OCI-LY7 (cell line): Measurements from ENCODE around the gene KLHL6. TPM values are rescaled to one million over a fixed set of nuclear protein-coding genes. Genes with fewer than 3 reads are reported as not detected.

Source experiments
- BruUV-seq: library from RNA; stranded (reverse); fragments of 400-500 nt; replicated peaks from 2 replicates; lab custom pipeline; 2021; lab: Mats Ljungman, UMichigan
- CTCF ChIA-PET: fragments of 300-600 bp; sonication (Branson Sonifier 250); formaldehyde crosslinking; loops from one replicate; lab custom pipeline; 2022; ENCODE audit warnings: antibody characterized with exemption; ENCODE audit not compliant: unreplicated experiment; lab: Charles Lee
- POLR2A ChIA-PET: fragments of 300-600 bp; sonication (Branson Sonifier 250); formaldehyde crosslinking; loops from one replicate; lab custom pipeline; 2022; ENCODE audit warnings: antibody characterized with exemption; lab: Charles Lee
- DNase-seq: peaks from one replicate; pipeline ENCODE4 v3.0.0-alpha.2; 2015; ENCODE audit warnings: low spot score
- H2AFZ ChIP-seq: fragments of 200-600 bp; sonication (generic), shearing (Covaris generic); 2 replicates; pipeline ENCODE4 v1.6.1; 2014; ENCODE audit warnings: mild to moderate bottlenecking, antibody characterized with exemption, low read length, moderate library complexity
- H3K27ac ChIP-seq: fragments of 200-600 bp; sonication (generic); 2 replicates; pipeline ENCODE4 v1.5.1; 2014; ENCODE audit warnings: mixed run types, low read depth, mild to moderate bottlenecking, moderate library complexity, low read length, inconsistent platforms; ENCODE audit not compliant: poor library complexity, severe bottlenecking
- H3K36me3 ChIP-seq: fragments of 200-600 bp; sonication (generic); 2 replicates; pipeline ENCODE4 v1.6.1; 2014; ENCODE audit warnings: mild to moderate bottlenecking, antibody characterized with exemption, low read length, moderate library complexity, mixed read lengths; ENCODE audit not compliant: insufficient read depth
- H3K4me1 ChIP-seq: fragments of 200-600 bp; sonication (generic); 2 replicates; pipeline ENCODE4 v1.5.1; 2014; ENCODE audit warnings: mild to moderate bottlenecking, low read length; ENCODE audit not compliant: insufficient read depth, poor library complexity, severe bottlenecking
- H3K4me2 ChIP-seq: fragments of 200-600 bp; sonication (generic); 2 replicates; pipeline ENCODE4 v1.6.1; 2014; ENCODE audit warnings: mild to moderate bottlenecking, low read length
- H3K4me3 ChIP-seq: fragments of 200-600 bp; sonication (generic); 2 replicates; pipeline ENCODE4 v1.5.1; 2014; ENCODE audit warnings: mild to moderate bottlenecking, low read depth, low read length; ENCODE audit not compliant: poor library complexity, severe bottlenecking
- H3K79me2 ChIP-seq: fragments of 200-600 bp; sonication (generic); 2 replicates; pipeline ENCODE4 v1.6.1; 2016; ENCODE audit warnings: low read depth, mild to moderate bottlenecking, low read length, moderate library complexity, mixed read lengths; ENCODE audit not compliant: insufficient read depth
- H3K9me2 ChIP-seq: fragments of 200-600 bp; sonication (generic); 2 replicates; pipeline ENCODE4 v1.6.1; 2016; ENCODE audit warnings: mild to moderate bottlenecking, low read length, mixed read lengths; ENCODE audit not compliant: insufficient read depth
- H3K9me3 ChIP-seq: fragments of 200-600 bp; sonication (generic); 2 replicates; pipeline ENCODE4 v1.6.1; 2014; ENCODE audit warnings: mild to moderate bottlenecking, mixed run types, low read length, mixed read lengths
- H4K20me1 ChIP-seq: fragments of 200-600 bp; sonication (generic); 2 replicates; pipeline ENCODE4 v1.6.1; 2014; ENCODE audit warnings: mild to moderate bottlenecking, antibody characterized with exemption, low read length, moderate library complexity, mixed read lengths; ENCODE audit not compliant: insufficient read depth
- EZH2phosphoT487 ChIP-seq: fragments of 200-600 bp; sonication (generic); IDR thresholded peaks from 2 replicates; pipeline ENCODE4 v1.6.1; 2018; ENCODE audit warnings: low read depth, borderline replicate concordance, mild to moderate bottlenecking, mixed run types, antibody characterized with exemption, low read length, moderate library complexity, mixed read lengths
- intact Hi-C: fragments of 100-400 bp; cut with micrococcal nuclease; formaldehyde crosslinking; loops from one replicate; pipeline ENCODE4 v1.10.0; 2022; ENCODE audit not compliant: unreplicated experiment
- small RNA-seq: library from RNA; depleted of rRNA; stranded (forward); fragments of <200 nt; gene quantifications from one replicate; pipeline ENCODE3, GENCODE V24; 2014
- total RNA-seq, 2 experiments: library from RNA; depleted of rRNA in 1 of 2; stranded (reverse); fragments of >200 nt in 1 of 2; shearing (Covaris generic) in 1 of 2; gene quantifications; 2 replicates each; pipeline ENCODE4 v1.2.3, GENCODE V29; 2014 to 2022
- TF ChIP-seq, protein P1 (sequence below): fragments of 200-600 bp; sonication (generic); conservative IDR thresholded peaks from 2 replicates; pipeline ENCODE4 v1.5.1; 2014; ENCODE audit warnings: mild to moderate bottlenecking, antibody characterized with exemption, low read length, moderate library complexity, mixed read lengths

KLHL6 gene
- total RNA-seq, 2 experiments from 2014 or later, result 143 to 169 TPM

DNA sequence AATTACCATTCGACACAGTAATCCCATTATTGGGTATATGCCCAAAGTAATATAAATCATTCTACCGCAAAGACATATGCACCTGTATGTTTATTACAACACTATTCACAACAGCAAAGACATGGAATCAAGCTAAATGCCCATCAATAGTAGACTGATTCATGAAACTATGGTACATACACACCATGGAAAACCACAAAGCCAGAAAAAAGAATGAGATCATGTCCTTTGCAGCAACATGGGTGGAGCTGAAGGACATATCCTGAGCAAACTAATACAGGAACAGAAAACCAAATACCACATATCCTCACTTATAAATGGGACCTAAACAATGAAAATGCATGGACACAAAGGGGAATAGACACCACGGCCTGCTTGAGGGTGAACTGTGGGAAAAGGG, 116.0 kb downstream of the KLHL6 start:
- DNase-seq, result no peak
- H3K9me3 ChIP-seq, result peaks cover 21% of the 10 kb centered on the region
- POLR2A ChIA-PET, result interaction anchor here (0.7 to 1.4 kb wide), 3 partner anchors 8 to 68 kb away, joined by 4 to 7 read pairs (median 5); no protein-coding TSS in a partner anchor
- H3K4me1 ChIP-seq, result peaks cover 17% of the 10 kb centered on the region
- no peak for TF ChIP-seq EZH2phosphoT487
- TF ChIP-seq, protein P1, sequence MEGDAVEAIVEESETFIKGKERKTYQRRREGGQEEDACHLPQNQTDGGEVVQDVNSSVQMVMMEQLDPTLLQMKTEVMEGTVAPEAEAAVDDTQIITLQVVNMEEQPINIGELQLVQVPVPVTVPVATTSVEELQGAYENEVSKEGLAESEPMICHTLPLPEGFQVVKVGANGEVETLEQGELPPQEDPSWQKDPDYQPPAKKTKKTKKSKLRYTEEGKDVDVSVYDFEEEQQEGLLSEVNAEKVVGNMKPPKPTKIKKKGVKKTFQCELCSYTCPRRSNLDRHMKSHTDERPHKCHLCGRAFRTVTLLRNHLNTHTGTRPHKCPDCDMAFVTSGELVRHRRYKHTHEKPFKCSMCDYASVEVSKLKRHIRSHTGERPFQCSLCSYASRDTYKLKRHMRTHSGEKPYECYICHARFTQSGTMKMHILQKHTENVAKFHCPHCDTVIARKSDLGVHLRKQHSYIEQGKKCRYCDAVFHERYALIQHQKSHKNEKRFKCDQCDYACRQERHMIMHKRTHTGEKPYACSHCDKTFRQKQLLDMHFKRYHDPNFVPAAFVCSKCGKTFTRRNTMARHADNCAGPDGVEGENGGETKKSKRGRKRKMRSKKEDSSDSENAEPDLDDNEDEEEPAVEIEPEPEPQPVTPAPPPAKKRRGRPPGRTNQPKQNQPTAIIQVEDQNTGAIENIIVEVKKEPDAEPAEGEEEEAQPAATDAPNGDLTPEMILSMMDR, result no peak
- CTCF ChIA-PET, result no interaction called here
- H3K4me3 ChIP-seq, result no peak overlapping the region
- H3K27ac ChIP-seq, result no peak overlapping the region
- H3K36me3 ChIP-seq, result no peaks in the 10 kb centered on the region
- no peak overlapping the region for H3K4me2 ChIP-seq
- intact Hi-C loops, result no loop called here
- BruUV-seq, result no TSS peak
- H3K79me2 ChIP-seq, result no peaks in the 10 kb centered on the region
- no peak overlapping the region for H2AFZ ChIP-seq
- no peaks in the 10 kb centered on the region for H3K9me2 ChIP-seq
- H4K20me1 ChIP-seq, result no peaks in the 10 kb centered on the region

DNA sequence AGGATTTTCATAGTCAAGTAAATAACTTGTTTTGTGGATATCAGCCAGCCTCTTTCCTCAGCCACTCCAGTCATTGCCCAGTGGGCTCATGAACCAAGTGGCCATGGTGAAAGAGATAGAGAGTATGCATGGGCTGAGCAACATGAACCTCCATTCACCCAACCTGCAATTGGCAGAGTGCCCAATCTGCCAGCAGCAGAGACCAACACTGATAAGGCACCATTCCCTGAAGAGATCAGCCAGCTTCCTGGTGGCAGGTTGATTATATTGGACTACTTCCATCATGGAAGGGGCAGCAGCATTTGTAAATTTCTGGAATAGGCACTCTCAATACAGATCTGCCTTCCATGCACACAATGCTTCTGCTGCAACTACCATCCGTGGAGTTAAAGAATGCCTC, 116.8 kb downstream of the KLHL6 start:
- Histone ChIP-seq H3K4me1 (peaks cover 17% of the 10 kb centered on the region), H3K9me3 (peaks cover 13% of the 10 kb centered on the region), H3K4me3 (no peak overlapping the region), H3K79me2 (no peaks in the 10 kb centered on the region), H3K36me3 (no peaks in the 10 kb centered on the region), H3K9me2 (no peaks in the 10 kb centered on the region), H3K27ac (no peak overlapping the region), H3K4me2 (no peak overlapping the region), H2AFZ (no peak overlapping the region), H4K20me1 (no peaks in the 10 kb centered on the region)
- TF ChIP-seq, protein P1, result no peak
- no peak for TF ChIP-seq EZH2phosphoT487
- POLR2A ChIA-PET, result interaction anchor here (0.6 to 0.8 kb wide), 2 partner anchors 11 to 28 kb away, joined by 3 read pairs; no protein-coding TSS in a partner anchor
- intact Hi-C loops, result no loop called here
- CTCF ChIA-PET, result no interaction called here
- DNase-seq, result no peak
- no TSS peak for BruUV-seq

DNA sequence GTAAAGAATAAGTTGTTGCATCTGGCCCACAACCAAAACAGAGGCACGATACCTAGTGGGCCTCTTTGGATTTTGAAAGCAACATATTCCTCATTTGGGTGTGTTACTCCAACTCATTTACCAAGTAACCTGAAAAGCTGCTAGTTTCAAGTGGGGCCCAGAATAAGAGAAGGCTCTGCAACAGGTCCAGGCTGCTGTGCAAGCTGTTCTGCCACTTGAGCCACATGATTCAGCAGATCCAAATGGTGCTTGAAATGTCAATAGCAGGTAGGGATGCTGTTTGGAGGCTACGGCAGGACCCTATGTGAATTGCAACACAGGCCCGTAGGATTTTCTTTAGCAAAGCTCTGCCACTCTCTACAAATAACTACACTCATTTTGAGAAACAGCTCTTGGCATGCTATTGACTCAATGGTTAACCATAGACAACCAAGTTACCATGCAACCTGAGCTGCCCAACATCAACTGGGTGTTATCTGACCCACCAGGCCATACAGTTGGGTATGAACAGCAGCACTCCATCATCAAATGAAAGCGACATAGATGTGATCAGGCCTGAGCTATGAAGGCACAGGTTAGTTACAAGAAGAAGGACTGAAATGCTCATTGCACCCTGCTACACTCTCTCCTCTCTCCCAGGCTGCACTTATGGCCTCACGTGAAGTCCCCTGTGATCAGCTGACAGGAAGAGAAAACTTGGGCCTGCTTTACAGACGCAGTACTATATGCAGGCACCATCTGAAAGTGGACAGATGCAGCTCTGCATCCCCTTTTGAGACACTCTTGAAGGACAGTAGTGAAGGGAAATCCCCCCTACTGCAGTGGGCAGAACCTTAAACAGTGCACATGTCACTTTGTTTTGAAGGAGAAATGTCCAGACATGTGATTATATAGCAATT, 117.6 kb downstream of the KLHL6 start:
- H3K36me3 ChIP-seq, result no peaks in the 10 kb centered on the region
- BruUV-seq, result no TSS peak
- H4K20me1 ChIP-seq, result no peaks in the 10 kb centered on the region
- no peak overlapping the region for H3K27ac ChIP-seq
- DNase-seq, result no peak
- intact Hi-C loops, result no loop called here
- no peak for TF ChIP-seq EZH2phosphoT487
- peaks cover 17% of the 10 kb centered on the region for H3K4me1 ChIP-seq
- no peak overlapping the region for H3K4me3 ChIP-seq
- H3K9me3 ChIP-seq, result peaks cover 5% of the 10 kb centered on the region
- H2AFZ ChIP-seq, result 0 out of 2 replicates have a peak overlapping the region, but pooled peaks have one; percentile 9
- POLR2A ChIA-PET, result interaction anchor here (0.6 to 0.8 kb wide), 3 partner anchors 10 to 154 kb away, joined by 3 read pairs; no protein-coding TSS in a partner anchor
- CTCF ChIA-PET, result no interaction called here
- no peak overlapping the region for H3K4me2 ChIP-seq
- no peaks in the 10 kb centered on the region for H3K9me2 ChIP-seq
- H3K79me2 ChIP-seq, result no peaks in the 10 kb centered on the region

Small RNA genes within 50 kb of the gene (small RNA-seq; reads per million reads assigned to genes)
- gene RF00092 (not detected), gene RF00394 (not detected), gene RF01241 (not detected), gene SNORA63D (0.26 reads per million)

Other genes with a start within 250 kb of the KLHL6 start
- 4.9 and 6.6 TPM in 2 replicates for gene MCF2L2, start 127.1 kb downstream of the KLHL6 start, total RNA-seq (2014; rRNA removed; shearing (Covaris generic))
- gene MCF2L2, start 127.1 kb downstream of the KLHL6 start, total RNA-seq (2022), result 8.0 and 8.1 TPM in 2 replicates
- 37.8 and 45.8 TPM in 2 replicates for gene KLHL24, start 79.9 kb upstream of the KLHL6 start, total RNA-seq (2014; rRNA removed; shearing (Covaris generic))
- gene KLHL24, start 79.9 kb upstream of the KLHL6 start, total RNA-seq (2022), result 34.0 and 53.0 TPM in 2 replicates
- gene YEATS2, start 142.1 kb upstream of the KLHL6 start, total RNA-seq (2014; rRNA removed; shearing (Covaris generic)), result 50.7 and 68.2 TPM in 2 replicates
- gene YEATS2, start 142.1 kb upstream of the KLHL6 start, total RNA-seq (2022), result 72.2 and 77.2 TPM in 2 replicates